ENCODE measurements around the gene COL7A1. TPM values are rescaled to one million over a fixed set of nuclear protein-coding genes. Genes with fewer than 3 reads are reported as not detected.

The COL7A1 gene
- polyA plus RNA-seq, 3 donors = 0.37 to 1.9 TPM; not detected in 1

GRCh38 chr3:48546203-48546829 is 48.8 kb downstream of the COL7A1 start:
- Histone ChIP-seq H3K27ac (ENCODE audit: low read depth in 1 of 2, low read length in 2 of 2) (peak overlapping the region in 1 of 2 donors; percentile 20), H3K79me2 (ENCODE audit: insufficient read depth, low read length) (peaks cover 19% of the 10 kb centered on the region), H3K4me3 (replicated peaks in 1 of 3; ENCODE audit: low read depth in 2 of 3, low read length in 3 of 3) (no peak overlapping the region), H2AFZ (ENCODE audit: insufficient read depth, low read depth, low read length, poor library complexity, severe bottlenecking) (no peak overlapping the region), H3K9ac (ENCODE audit: insufficient read depth, low read length, poor library complexity, severe bottlenecking) (no peak overlapping the region), H3K4me1 (ENCODE audit: control insufficient read depth in 1 of 2, insufficient read depth in 2 of 2, low read length in 2 of 2) (peaks cover 52 to 72% of the 10 kb centered on the region in 2 donors), H3K36me3 (replicated peaks in 1 of 2; ENCODE audit: control insufficient read depth in 1 of 2, insufficient read depth in 2 of 2, low read length in 2 of 2) (peaks cover 37 to 59% of the 10 kb centered on the region in 2 donors), H3K27me3 (ENCODE audit: control insufficient read depth in 2 of 2, insufficient read depth in 2 of 2, low read length in 2 of 2) (no peaks in the 10 kb centered on the region), H3K4me2 (replicated peaks; ENCODE audit: extremely low read depth, low read length, poor library complexity, severe bottlenecking) (no peak overlapping the region), H4K20me1 (ENCODE audit: insufficient read depth, low read length) (peaks cover 16% of the 10 kb centered on the region), H3K9me3 (replicated peaks in 1 of 2; ENCODE audit: control insufficient read depth in 1 of 2, insufficient read depth in 1 of 2, low read length in 2 of 2) (no peaks in the 10 kb centered on the region)
- H3K4me1 Mint-ChIP-seq = peaks cover 72% of the 10 kb centered on the region
- H3K27me3 Mint-ChIP-seq (ENCODE audit: low read depth in 3 of 3) = peaks cover 0 to 2% (median 1%) of the 10 kb centered on the region in 3 donors
- peaks cover 55 to 79% of the 10 kb centered on the region in 2 donors for H3K36me3 Mint-ChIP-seq
- no peak for TF ChIP-seq CTCF (IDR thresholded peaks at IDR 0.05)
- peak overlapping the region in 2 of 7 donors; percentile 11 to 21 for H3K27ac Mint-ChIP-seq
- no peak for DNase-seq
- intact Hi-C loops (cut with micrococcal nuclease) = loop anchor here in 1 of 2 donors (5.0 to 10.0 kb wide), 2 partner anchors 79 to 272 kb away; a partner anchor contains a TSS
- no peaks in the 10 kb centered on the region for H3K9me3 Mint-ChIP-seq
- WGBS (ENCODE audit: insufficient coverage) = 100% methylated on average over 2 of the region's 4 CpGs
- H3K4me3 Mint-ChIP-seq = no peak overlapping the region

GRCh38 chr3:48544141-48544540 is 51.0 kb downstream of the COL7A1 start:
- no peak overlapping the region for H3K4me2 ChIP-seq (replicated peaks; ENCODE audit: extremely low read depth, low read length, poor library complexity, severe bottlenecking)
- intact Hi-C loops (cut with micrococcal nuclease) = loop anchor here in 1 of 2 donors (10.0 kb wide), 1 partner anchor 269 kb away; no protein-coding TSS in a partner anchor
- H3K4me3 Mint-ChIP-seq = peak overlapping the region in 1 of 2 donors; percentile 7
- TF ChIP-seq CTCF (IDR thresholded peaks at IDR 0.05) = no peak
- H2AFZ ChIP-seq (ENCODE audit: insufficient read depth, low read depth, low read length, poor library complexity, severe bottlenecking) = no peak overlapping the region
- peaks cover 34 to 53% of the 10 kb centered on the region in 2 donors for H3K4me1 ChIP-seq (ENCODE audit: control insufficient read depth in 1 of 2, insufficient read depth in 2 of 2, low read length in 2 of 2)
- peak in 1 of 3 donors; percentile 69 for DNase-seq
- WGBS (ENCODE audit: insufficient coverage) = no CpG with 5 or more reads among the region's 5 CpGs
- H3K36me3 Mint-ChIP-seq = peaks cover 56 to 77% of the 10 kb centered on the region in 2 donors
- peak overlapping the region in 6 of 7 donors; percentile 38 to 92 (median 80) for H3K27ac Mint-ChIP-seq
- H3K9ac ChIP-seq (ENCODE audit: insufficient read depth, low read length, poor library complexity, severe bottlenecking) = peak overlapping the region; percentile 49
- H3K9me3 Mint-ChIP-seq = no peaks in the 10 kb centered on the region
- no peak overlapping the region for H3K4me3 ChIP-seq (replicated peaks in 1 of 3; ENCODE audit: low read depth in 2 of 3, low read length in 3 of 3)
- peaks cover 13% of the 10 kb centered on the region for H4K20me1 ChIP-seq (ENCODE audit: insufficient read depth, low read length)
- no peaks in the 10 kb centered on the region for H3K9me3 ChIP-seq (replicated peaks in 1 of 2; ENCODE audit: control insufficient read depth in 1 of 2, insufficient read depth in 1 of 2, low read length in 2 of 2)
- peaks cover 53% of the 10 kb centered on the region for H3K4me1 Mint-ChIP-seq
- H3K36me3 ChIP-seq (replicated peaks in 1 of 2; ENCODE audit: control insufficient read depth in 1 of 2, insufficient read depth in 2 of 2, low read length in 2 of 2) = peaks cover 40 to 69% of the 10 kb centered on the region in 2 donors
- no peaks in the 10 kb centered on the region for H3K27me3 ChIP-seq (ENCODE audit: control insufficient read depth in 2 of 2, insufficient read depth in 2 of 2, low read length in 2 of 2)
- peaks cover under 1% of the 10 kb centered on the region for H3K79me2 ChIP-seq (ENCODE audit: insufficient read depth, low read length)
- H3K27ac ChIP-seq (ENCODE audit: low read depth in 1 of 2, low read length in 2 of 2) = peak overlapping the region; percentile 7 to 87
- H3K27me3 Mint-ChIP-seq (ENCODE audit: low read depth in 3 of 3) = peaks cover 0 to 1% (median 0%) of the 10 kb centered on the region in 3 donors

Measured in CD14-positive monocyte (primary cell).